Measurements from ENCODE around the gene PTOV1.
"Not testable (repeated sequence)": the region's sequence is repeated elsewhere in the genome, so short reads cannot be mapped to it uniquely, and the experiment has no call there.

The PTOV1 gene

GRCh38 chr19:49818649-49819370, 32.1 kb upstream of the PTOV1 start:
- Histone ChIP-seq H3K27ac (ENCODE audit: low read length) (peak overlapping the region; percentile 92), H3K9me2 (replicated peaks; ENCODE audit: insufficient read depth, low read length) (no peaks in the 10 kb centered on the region), H3F3A (ENCODE audit: insufficient read depth, low read length) (no peaks in the 10 kb centered on the region; the same call in 1 of the 2 replicates), H2AFZ (ENCODE audit: low read length) (peak overlapping the region; percentile 69), H3K9ac (ENCODE audit: low read length) (peak overlapping the region; percentile 98), H4K20me1 (ENCODE audit: insufficient read depth, low read length) (no peaks in the 10 kb centered on the region), H3K9me3 (replicated peaks; ENCODE audit: insufficient read depth, low read length) (no peaks in the 10 kb centered on the region), H3K27me3 (replicated peaks; ENCODE audit: insufficient read depth, low read length) (no peaks in the 10 kb centered on the region), H3K79me2 (ENCODE audit: low read length) (peaks cover 42% of the 10 kb centered on the region), H3K4me2 (ENCODE audit: low read depth, low read length) (peak overlapping the region; percentile 90), H3K36me3 (replicated peaks; ENCODE audit: insufficient read depth, low read length) (no peaks in the 10 kb centered on the region), H3K4me1 (ENCODE audit: low read length) (peaks cover 11% of the 10 kb centered on the region; the same call in 1 of the 2 replicates), H3K4me3 (ENCODE audit: low read length) (peak overlapping the region; percentile 99)
- no peak for TF ChIP-seq EZH2phosphoT487 (IDR thresholded peaks at IDR 0.05; ENCODE audit: low read length)
- TF ChIP-seq CTCF (IDR thresholded peaks at IDR 0.05; ENCODE audit: low read length) = no peak
- TF ChIP-seq EZH2 (optimal IDR thresholded peaks at IDR 0.05; ENCODE audit: low read depth, low read length) = no peak
- DNase-seq = no peak

- not testable (repeated sequence) for H3K4me1 ChIP-seq (ENCODE audit: low read length); H3F3A ChIP-seq (ENCODE audit: insufficient read depth, low read length); DNase-seq; H3K9ac ChIP-seq (ENCODE audit: low read length); H2AFZ ChIP-seq (ENCODE audit: low read length); H3K4me3 ChIP-seq (ENCODE audit: low read length); H3K36me3 ChIP-seq (replicated peaks; ENCODE audit: insufficient read depth, low read length); H4K20me1 ChIP-seq (ENCODE audit: insufficient read depth, low read length); H3K9me3 ChIP-seq (replicated peaks; ENCODE audit: insufficient read depth, low read length); H3K27me3 ChIP-seq (replicated peaks; ENCODE audit: insufficient read depth, low read length); H3K9me2 ChIP-seq (replicated peaks; ENCODE audit: insufficient read depth, low read length); H3K27ac ChIP-seq (ENCODE audit: low read length)
- Histone ChIP-seq H3K4me2 (ENCODE audit: low read depth, low read length) (peak overlapping the region; percentile 90), H3K79me2 (ENCODE audit: low read length) (peaks cover 50% of the 10 kb centered on the region)
These were observed 31.4 kb upstream of the PTOV1 start for GRCh38 chr19:49819452-49820115.

- H3K27me3 ChIP-seq (replicated peaks; ENCODE audit: insufficient read depth, low read length) = no peaks in the 10 kb centered on the region
- no peaks in the 10 kb centered on the region; the same call in 1 of the 2 replicates for H3F3A ChIP-seq (ENCODE audit: insufficient read depth, low read length)
- no peaks in the 10 kb centered on the region for H3K9me3 ChIP-seq (replicated peaks; ENCODE audit: insufficient read depth, low read length)
- H3K9ac ChIP-seq (ENCODE audit: low read length) = no peak overlapping the region
- H3K4me2 ChIP-seq (ENCODE audit: low read depth, low read length) = no peak overlapping the region
- DNase-seq = no peak
- H3K36me3 ChIP-seq (replicated peaks; ENCODE audit: insufficient read depth, low read length) = no peaks in the 10 kb centered on the region
- H3K4me1 ChIP-seq (ENCODE audit: low read length) = peaks cover 6% of the 10 kb centered on the region; the same call in 1 of the 2 replicates
- no peak overlapping the region for H3K4me3 ChIP-seq (ENCODE audit: low read length)
- H3K27ac ChIP-seq (ENCODE audit: low read length) = no peak overlapping the region
- H2AFZ ChIP-seq (ENCODE audit: low read length) = no peak overlapping the region
- peaks cover 54% of the 10 kb centered on the region for H3K79me2 ChIP-seq (ENCODE audit: low read length)
- H3K9me2 ChIP-seq (replicated peaks; ENCODE audit: insufficient read depth, low read length) = no peaks in the 10 kb centered on the region
- TF ChIP-seq EZH2 (optimal IDR thresholded peaks at IDR 0.05; ENCODE audit: low read depth, low read length) = no peak
- TF ChIP-seq CTCF (IDR thresholded peaks at IDR 0.05; ENCODE audit: low read length) = no peak
- TF ChIP-seq EZH2phosphoT487 (IDR thresholded peaks at IDR 0.05; ENCODE audit: low read length) = no peak
- H4K20me1 ChIP-seq (ENCODE audit: insufficient read depth, low read length) = no peaks in the 10 kb centered on the region
These were observed 30.8 kb upstream of the PTOV1 start for GRCh38 chr19:49820125-49820524.

- Histone ChIP-seq H3F3A (ENCODE audit: insufficient read depth, low read length) (no peaks in the 10 kb centered on the region), H3K9ac (ENCODE audit: low read length) (no peak overlapping the region), H3K9me2 (replicated peaks; ENCODE audit: insufficient read depth, low read length) (no peaks in the 10 kb centered on the region), H4K20me1 (ENCODE audit: insufficient read depth, low read length) (no peaks in the 10 kb centered on the region), H3K4me1 (ENCODE audit: low read length) (peaks cover 6% of the 10 kb centered on the region; the same call in 1 of the 2 replicates), H3K36me3 (replicated peaks; ENCODE audit: insufficient read depth, low read length) (no peaks in the 10 kb centered on the region; the same call in 1 of the 2 replicates), H3K79me2 (ENCODE audit: low read length) (peaks cover 64% of the 10 kb centered on the region), H3K9me3 (replicated peaks; ENCODE audit: insufficient read depth, low read length) (no peaks in the 10 kb centered on the region), H3K4me2 (ENCODE audit: low read depth, low read length) (no peak overlapping the region), H3K4me3 (ENCODE audit: low read length) (no peak overlapping the region), H3K27ac (ENCODE audit: low read length) (no peak overlapping the region), H3K27me3 (replicated peaks; ENCODE audit: insufficient read depth, low read length) (no peaks in the 10 kb centered on the region), H2AFZ (ENCODE audit: low read length) (no peak overlapping the region)
- no peak for TF ChIP-seq CTCF (IDR thresholded peaks at IDR 0.05; ENCODE audit: low read length)
- no peak for TF ChIP-seq EZH2phosphoT487 (IDR thresholded peaks at IDR 0.05; ENCODE audit: low read length)
- TF ChIP-seq EZH2 (optimal IDR thresholded peaks at IDR 0.05; ENCODE audit: low read depth, low read length) = no peak
- no peak for DNase-seq
These were observed 27.5 kb upstream of the PTOV1 start for GRCh38 chr19:49823472-49823871.

All from MM.1S (cell line).